ENCODE results near the gene TCP11L1.

GRCh38 chr11:33060271-33060670, 20.9 kb downstream of the TCP11L1 start:
- TF ChIP-seq FOS (IDR thresholded peaks at IDR 0.05; ENCODE audit: borderline replicate concordance, insufficient read depth, low read length): no peak
- TF ChIP-seq CTCF (IDR thresholded peaks at IDR 0.05; ENCODE audit: extremely low read depth in 1 of 2, insufficient read depth in 1 of 2, low read depth in 1 of 2, low read length in 2 of 2): no peak
- TF ChIP-seq POLR2AphosphoS5 (IDR thresholded peaks at IDR 0.05; ENCODE audit: insufficient read depth, low read depth, low read length): no peak

Measured in endothelial cell of umbilical vein (primary cell).